Mammary epithelial cell (primary cell): ENCODE results near the gene NRXN2.

Experiments used
- EZH2 ChIP-seq: IDR thresholded peaks from 2 replicates; pipeline ENCODE4 v1.6.1; 2012; ENCODE audit warnings: low read length, inconsistent platforms, borderline replicate concordance
- TF ChIP-seq, protein P1 (sequence below), 2 donors: IDR thresholded peaks in 1 of 2; conservative IDR thresholded peaks in 1 of 2; 2 replicates each; pipeline ENCODE4 v1.5.1; 2011 to 2012; ENCODE audit warnings: inconsistent platforms in 2 of 2, low read length in 2 of 2, mild to moderate bottlenecking in 2 of 2, control low read depth in 1 of 2, low read depth in 1 of 2; ENCODE audit not compliant: insufficient read depth in 1 of 2; ENCODE audit errors: extremely low read depth in 1 of 2

DNA sequence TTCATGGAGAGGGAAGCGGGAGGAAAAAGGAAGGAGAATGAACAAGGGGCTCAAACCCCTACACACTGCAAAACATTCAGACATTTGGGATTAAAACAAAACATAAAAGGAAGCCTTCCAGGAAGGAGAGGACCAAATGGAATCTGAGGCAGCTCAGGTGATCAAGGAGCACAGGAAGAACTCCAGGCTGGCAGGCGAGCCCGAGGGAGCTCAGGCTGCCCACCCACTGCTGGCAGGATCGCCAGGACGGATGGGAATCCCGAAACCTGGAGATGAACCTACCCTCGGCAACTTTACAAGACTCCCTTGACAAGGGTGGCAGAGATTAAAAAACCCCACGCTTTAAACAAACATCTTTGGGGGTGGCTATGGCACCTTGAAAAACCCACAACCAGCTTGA is 41.8 kb upstream of the NRXN2 start:
- TF ChIP-seq, protein P1, sequence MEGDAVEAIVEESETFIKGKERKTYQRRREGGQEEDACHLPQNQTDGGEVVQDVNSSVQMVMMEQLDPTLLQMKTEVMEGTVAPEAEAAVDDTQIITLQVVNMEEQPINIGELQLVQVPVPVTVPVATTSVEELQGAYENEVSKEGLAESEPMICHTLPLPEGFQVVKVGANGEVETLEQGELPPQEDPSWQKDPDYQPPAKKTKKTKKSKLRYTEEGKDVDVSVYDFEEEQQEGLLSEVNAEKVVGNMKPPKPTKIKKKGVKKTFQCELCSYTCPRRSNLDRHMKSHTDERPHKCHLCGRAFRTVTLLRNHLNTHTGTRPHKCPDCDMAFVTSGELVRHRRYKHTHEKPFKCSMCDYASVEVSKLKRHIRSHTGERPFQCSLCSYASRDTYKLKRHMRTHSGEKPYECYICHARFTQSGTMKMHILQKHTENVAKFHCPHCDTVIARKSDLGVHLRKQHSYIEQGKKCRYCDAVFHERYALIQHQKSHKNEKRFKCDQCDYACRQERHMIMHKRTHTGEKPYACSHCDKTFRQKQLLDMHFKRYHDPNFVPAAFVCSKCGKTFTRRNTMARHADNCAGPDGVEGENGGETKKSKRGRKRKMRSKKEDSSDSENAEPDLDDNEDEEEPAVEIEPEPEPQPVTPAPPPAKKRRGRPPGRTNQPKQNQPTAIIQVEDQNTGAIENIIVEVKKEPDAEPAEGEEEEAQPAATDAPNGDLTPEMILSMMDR (conservative IDR thresholded peaks at IDR 0.05 in 1 of 2, IDR thresholded peaks at IDR 0.05 in 1 of 2; ENCODE audit: extremely low read depth in 1 of 2, insufficient read depth in 1 of 2, low read depth in 1 of 2, low read length in 2 of 2) = no peak
- TF ChIP-seq EZH2 = no peak
